ENCODE results near the gene PDE6D. TPM values are rescaled to one million over a fixed set of nuclear protein-coding genes. Genes with fewer than 3 reads are reported as not detected.

Gene PDE6D
- total RNA-seq, 4 donors from 2014 or later: 12.6 to 29.4 (median 23.6) TPM

DNA sequence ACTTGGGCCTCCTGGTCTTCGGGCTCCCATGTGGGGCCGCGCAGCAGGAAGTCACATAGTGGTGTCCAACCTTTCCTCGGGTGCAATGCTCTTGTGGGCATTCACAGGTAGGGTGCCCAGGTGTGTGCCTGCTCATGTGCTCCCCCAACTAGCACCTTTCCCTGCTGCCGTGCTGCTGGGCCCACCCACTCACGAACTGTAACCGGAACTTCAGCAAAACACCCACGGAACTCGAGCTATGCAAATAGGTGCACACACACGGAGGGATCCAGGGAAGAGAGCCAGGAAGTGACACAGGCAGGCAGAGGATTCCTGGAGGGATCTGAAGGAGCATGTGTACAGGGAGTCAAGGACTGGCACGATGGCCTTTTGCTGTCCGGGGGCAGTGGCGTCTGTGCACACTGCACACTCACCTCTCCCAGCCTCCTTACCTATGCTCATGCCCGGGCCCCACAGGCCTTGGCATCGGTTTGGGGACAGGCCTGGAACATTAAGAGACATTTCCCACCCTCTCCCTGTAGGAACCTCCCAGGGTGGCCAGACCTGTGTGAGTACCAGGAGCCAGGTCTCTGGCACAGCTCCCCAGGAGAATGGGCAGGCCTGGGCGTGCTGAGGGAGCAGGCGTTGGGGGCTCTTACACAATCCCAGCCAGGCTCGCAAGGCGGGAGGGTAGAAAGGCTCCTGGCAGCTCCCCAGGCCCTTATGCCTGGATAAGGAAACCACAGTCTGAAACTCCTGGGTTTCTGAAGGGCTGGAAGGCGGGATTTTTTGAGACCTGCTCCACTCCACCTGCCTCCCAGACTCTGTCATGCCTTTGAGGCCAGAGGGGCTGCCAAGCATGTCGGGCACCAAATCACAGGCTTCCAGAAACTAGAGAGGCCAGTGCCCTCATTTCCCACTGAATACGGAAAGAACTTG, 79.4 kb downstream of the PDE6D start:
- no peak for TF ChIP-seq CTCF (IDR thresholded peaks at IDR 0.05; ENCODE audit: low read depth)

- no peak for TF ChIP-seq CTCF (IDR thresholded peaks at IDR 0.05; ENCODE audit: low read depth)
Observed at GRCh38 chr2:231699006-231699405, 82.1 kb downstream of the PDE6D start.

DNA sequence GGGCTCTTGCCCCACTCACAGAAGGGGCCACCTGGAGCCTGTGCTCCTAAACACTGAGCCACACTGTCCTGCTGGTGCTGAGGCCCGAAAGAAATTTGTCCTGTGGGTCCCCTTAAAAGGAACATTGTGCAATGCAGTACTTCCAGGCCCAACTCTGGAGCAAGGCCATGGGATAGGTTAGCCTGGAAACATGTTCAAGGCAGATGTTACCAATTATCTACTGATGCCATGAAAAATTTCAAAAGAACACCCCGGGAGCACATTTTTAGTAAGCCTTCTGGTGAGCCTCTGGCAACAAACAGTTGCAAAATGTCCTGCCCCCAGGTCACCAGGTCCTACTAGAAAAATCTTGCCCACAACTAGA, 85.1 kb downstream of the PDE6D start:
- no peak for TF ChIP-seq CTCF (IDR thresholded peaks at IDR 0.05; ENCODE audit: low read depth)

DNA sequence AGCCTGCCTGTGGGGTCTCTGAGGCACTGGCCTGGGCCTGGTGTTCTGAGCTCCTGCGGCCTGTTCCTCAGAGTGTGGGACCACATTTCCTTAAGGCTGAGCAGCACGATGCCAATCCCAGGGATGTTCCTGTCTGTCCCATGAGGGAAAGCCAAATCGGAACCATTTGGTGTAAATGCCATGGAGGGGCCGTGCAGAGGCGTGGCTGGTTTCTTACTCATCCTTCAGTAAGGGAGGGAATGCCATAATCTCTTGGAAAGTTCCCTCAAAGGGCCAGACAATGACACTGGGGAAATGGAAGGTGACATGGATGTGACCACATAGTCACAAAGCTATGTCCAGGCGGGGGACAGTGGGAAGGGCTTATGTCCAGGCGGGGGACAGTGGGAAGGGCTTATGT, 87.1 kb downstream of the PDE6D start:
- TF ChIP-seq CTCF (IDR thresholded peaks at IDR 0.05; ENCODE audit: low read depth): no peak

- no peak for TF ChIP-seq CTCF (IDR thresholded peaks at IDR 0.05; ENCODE audit: low read depth)
Observed at GRCh38 chr2:231692847-231693246, 88.2 kb downstream of the PDE6D start.

- TF ChIP-seq CTCF (IDR thresholded peaks at IDR 0.05; ENCODE audit: low read depth): no peak
Observed at GRCh38 chr2:231691251-231691772, 89.8 kb downstream of the PDE6D start.

- no peak for TF ChIP-seq CTCF (IDR thresholded peaks at IDR 0.05; ENCODE audit: low read depth)
Observed at GRCh38 chr2:231689124-231689893, 91.8 kb downstream of the PDE6D start.
